DND-41 (cell line): ENCODE results near the gene WNT8B.

Experiments
- CTCF ChIP-seq: IDR thresholded peaks from 2 replicates; pipeline ENCODE4 v1.5.1; 2012; ENCODE audit warnings: borderline replicate concordance, low read length, moderate library complexity, mild to moderate bottlenecking; ENCODE audit not compliant: poor library complexity, severe bottlenecking; ENCODE audit errors: extremely low read depth
- EZH2 ChIP-seq: IDR thresholded peaks from 3 replicates; pipeline ENCODE4 v1.6.1; 2012; ENCODE audit warnings: borderline replicate concordance, low read depth, mild to moderate bottlenecking, moderate library complexity, low read length, inconsistent platforms; ENCODE audit not compliant: severe bottlenecking

- TF ChIP-seq CTCF (no peak), EZH2 (no peak)
Measured at GRCh38 chr10:100528123-100528886, 65.5 kb downstream of the WNT8B start.
